ENCODE measurements around the gene GNAQ.

Gene GNAQ

DNA sequence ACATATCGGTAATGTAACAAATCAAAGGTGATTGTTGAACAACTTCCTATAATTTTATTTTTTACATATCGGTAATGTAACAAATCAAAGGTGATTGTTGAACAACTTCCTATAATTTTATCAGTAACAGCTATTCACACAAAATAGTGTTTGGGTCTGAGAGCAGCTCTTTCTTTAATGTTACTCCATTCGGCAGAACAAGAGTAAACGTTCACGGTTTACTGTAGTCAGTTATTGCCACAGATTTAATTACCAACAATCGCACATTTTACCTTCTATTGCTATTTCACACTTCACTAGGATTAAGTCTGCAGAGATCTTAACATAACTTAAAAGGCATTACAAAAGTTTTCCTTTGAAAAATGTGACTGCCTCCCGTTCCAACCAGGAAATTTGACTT, 6.4 kb downstream of the GNAQ start:
- no peak for TF ChIP-seq ZNF274 (IDR thresholded peaks at IDR 0.05; ENCODE audit: low read depth, low read length)
- H3K4me3 ChIP-seq (ENCODE audit: low read length) = no peak overlapping the region

DNA sequence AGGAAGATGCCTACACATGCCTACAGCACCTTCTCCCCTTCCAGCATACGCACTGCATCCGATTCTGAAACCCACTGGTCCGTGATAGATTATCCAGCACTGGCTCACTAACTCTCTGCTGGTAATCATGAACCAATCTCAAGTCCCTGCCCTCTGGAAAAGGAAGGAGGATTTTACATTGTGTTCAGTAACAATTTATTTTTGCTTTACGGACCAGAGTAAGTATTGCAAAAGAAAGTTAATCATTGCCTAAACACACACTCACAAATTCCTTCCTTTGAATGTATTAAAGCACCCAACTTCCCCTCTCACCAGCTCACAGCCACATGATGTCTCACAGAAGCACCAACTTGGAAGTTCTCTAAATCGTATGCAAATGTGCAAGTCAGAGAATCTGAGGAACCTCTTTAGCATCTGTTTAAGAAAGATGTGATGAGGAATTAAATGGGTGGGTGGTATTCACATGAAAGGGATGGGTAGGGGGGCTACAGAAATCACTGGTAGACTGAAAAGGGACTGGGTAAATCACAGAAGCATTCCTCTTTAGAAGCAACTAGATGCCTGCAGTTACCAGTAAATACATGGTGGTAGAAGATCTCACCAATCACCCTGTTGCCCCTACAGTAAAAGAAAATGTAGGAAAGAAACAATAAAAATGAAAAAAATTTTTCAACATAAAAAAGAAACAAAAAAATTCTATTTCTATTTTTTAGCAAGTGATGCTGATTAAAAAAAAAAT, 8.4 kb downstream of the GNAQ start:
- TF ChIP-seq ZNF274 (IDR thresholded peaks at IDR 0.05; ENCODE audit: low read depth, low read length) = no peak
- H3K4me3 ChIP-seq (ENCODE audit: low read length) = no peak overlapping the region

DNA sequence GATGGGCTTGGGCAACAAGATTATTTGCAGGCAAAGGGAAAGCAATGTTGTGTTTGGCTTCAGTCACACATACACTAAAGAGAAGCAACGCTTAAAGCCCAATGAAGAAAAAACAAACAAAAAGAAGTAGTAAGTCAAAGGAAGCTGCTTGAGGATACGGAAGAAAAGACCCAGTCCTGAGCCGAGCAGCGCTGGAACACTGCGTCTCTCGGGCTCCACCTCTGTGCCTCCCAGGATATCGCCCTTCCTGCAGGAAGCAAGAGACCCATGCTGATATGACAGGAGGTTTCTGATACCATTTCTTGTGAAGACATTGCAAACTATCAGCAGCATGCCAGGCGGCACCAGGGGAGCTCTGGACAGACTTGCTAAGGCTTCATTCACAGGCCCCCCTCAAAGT, 9.9 kb downstream of the GNAQ start:
- H3K4me3 ChIP-seq (ENCODE audit: low read length) = no peak overlapping the region
- TF ChIP-seq ZNF274 (IDR thresholded peaks at IDR 0.05; ENCODE audit: low read depth, low read length) = no peak

DNA sequence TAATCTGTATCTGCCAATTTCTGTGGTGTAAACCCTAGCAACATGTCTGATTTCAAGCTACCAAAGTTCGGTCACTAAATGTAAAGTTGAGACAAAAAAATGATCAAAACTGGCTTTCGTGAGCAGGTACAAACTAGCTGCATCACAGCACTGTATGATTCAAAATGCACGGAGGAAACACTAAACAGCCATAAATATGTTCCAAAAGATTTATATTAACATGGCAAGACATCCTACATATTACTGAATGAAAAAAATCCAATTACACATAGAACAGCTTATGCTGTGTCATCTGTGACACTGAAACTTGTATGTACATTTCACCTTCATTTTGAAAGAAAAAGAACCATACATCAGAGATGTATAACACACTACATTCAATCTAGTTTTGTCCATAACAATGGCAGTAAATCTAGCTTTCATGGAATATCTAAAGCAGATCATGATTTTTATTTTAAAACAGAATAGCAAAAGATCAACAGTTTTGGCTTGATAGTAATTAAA, 14.4 kb downstream of the GNAQ start:
- TF ChIP-seq ZNF274 (IDR thresholded peaks at IDR 0.05; ENCODE audit: low read depth, low read length) = no peak
- H3K4me3 ChIP-seq (ENCODE audit: low read length) = no peak overlapping the region

DNA sequence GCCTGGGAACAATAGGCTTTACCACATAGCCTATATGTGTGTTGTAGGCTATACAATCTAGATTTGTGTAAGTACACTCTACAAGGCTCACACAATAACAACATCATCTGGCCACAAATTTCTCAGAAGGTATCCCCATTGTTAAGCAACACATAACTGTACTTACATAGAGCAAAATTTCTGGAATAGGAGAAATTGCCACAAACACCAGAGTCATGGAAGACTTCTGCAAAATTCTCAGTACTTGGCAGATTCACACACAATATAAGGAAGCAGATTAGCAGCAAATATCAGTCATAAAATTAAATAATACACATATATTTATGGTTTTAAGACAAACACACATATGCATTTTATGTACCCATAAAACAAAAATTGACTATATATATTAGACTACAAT, 16.4 kb downstream of the GNAQ start:
- no peak overlapping the region for H3K4me3 ChIP-seq (ENCODE audit: low read length)
- no peak for TF ChIP-seq ZNF274 (IDR thresholded peaks at IDR 0.05; ENCODE audit: low read depth, low read length)

DNA sequence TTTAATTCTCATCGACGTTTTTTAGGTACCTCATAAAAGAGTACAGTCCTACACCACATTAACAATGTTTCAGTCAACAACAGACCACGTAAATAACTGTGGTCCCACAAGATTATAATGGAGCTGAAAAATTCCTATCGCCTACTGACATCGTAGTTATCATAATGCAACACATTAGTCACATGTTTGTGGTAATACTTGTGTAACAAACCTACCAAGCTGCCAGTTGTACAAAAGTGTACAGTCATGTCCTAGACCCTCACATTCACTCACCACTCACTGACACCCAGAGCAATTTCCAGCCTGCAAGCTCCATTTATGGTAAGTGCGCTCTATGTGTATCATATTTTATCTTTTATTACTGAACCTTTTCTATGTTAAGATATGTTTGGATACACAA, 16.8 kb downstream of the GNAQ start:
- TF ChIP-seq ZNF274 (IDR thresholded peaks at IDR 0.05; ENCODE audit: low read depth, low read length) = no peak
- H3K4me3 ChIP-seq (ENCODE audit: low read length) = no peak overlapping the region

DNA sequence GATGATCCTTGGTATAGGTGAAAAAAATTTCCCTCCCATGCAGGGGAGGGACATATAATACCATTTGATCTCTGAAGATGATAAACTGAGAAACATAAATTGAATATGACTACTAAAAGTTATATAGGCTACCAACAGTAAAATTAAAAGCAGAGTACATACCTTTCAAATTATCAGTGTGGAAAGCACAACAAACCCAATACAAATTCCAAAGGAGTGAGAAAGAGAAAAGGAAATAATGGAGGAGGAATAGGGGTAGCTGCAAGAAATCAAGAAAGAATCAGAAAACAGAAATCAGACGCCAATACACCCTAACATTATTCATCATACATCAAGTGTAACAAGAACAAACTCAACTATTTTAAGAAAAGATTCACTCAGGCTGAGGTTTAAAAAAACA, 17.7 kb downstream of the GNAQ start:
- H3K4me3 ChIP-seq (ENCODE audit: low read length) = no peak overlapping the region
- TF ChIP-seq ZNF274 (IDR thresholded peaks at IDR 0.05; ENCODE audit: low read depth, low read length) = no peak

DNA sequence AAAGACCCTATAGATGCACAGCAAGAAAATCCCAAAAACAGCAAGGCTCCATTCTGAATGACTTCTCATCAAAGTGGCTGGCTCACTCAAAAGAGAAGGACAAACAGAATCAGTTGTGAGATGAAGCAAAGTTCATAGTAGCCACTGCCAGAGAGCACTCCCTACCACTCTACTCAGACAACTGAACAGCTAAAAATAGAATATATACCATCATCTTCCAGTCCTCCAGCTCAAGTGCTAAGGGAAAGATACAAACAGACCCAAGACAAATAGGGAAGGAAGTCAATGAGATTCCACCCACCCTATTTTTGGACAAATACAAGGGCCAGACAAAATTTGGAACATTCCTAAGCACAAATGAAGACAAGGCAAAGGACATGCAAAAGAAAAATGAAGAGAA, 20.6 kb downstream of the GNAQ start:
- TF ChIP-seq ZNF274 (IDR thresholded peaks at IDR 0.05; ENCODE audit: low read depth, low read length) = no peak
- H3K4me3 ChIP-seq (ENCODE audit: low read length) = no peak overlapping the region

DNA sequence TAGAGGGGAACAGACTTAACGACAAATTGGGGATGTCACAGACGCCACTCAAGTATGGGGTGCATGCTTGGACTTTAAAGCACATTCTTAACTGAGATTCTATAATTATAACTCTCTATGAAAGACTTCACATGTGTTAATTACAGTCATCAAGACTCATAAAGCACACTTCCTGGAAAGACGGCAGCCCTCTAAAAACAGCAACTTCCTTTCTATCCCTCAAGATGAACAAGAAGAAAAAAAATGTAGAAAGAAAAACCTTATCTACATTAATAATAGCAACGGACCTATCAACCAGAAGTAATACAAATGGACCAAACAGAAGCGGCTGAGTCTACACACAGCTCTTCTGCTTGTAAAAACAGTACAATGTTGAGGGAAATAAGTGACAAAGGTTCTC, 21.2 kb downstream of the GNAQ start:
- no peak overlapping the region for H3K4me3 ChIP-seq (ENCODE audit: low read length)
- no peak for TF ChIP-seq ZNF274 (IDR thresholded peaks at IDR 0.05; ENCODE audit: low read depth, low read length)

DNA sequence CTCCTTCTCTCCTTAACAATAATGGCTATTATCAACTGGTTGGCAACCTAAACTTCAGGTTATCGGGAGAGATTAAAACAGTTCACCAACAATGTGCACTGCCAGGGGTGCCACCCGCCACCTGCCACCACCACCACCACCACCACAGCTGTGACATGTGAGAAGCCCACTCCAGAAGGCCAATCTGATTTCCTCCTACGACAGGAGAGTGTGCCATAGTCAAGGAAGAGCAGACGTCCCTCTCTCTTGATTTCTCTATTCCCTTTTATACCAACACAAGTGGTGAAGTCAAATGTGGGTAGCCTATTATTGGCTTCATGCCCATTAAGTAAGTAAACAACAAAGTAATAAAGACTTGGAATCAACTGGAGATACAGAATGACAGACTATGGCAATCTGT, 22.4 kb downstream of the GNAQ start:
- no peak for TF ChIP-seq ZNF274 (IDR thresholded peaks at IDR 0.05; ENCODE audit: low read depth, low read length)

DNA sequence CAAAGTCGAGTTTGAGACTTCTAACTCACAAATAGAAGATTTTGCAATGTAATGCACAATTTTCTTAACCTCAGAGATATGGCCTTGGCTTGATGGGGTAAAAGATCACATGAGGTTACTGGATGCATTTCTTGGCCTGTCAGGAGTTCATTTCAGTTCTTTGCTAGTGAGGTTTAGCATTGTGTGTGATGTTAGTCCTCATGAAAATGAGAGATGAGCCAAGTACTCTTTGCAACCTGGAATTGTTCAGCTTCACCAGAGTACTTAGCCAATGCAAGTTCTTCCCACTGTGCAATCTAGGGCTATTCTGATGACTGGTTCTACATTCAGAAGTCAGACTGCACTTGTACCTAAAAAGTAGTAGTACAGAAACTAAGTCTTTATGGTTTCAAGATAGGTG, 24.9 kb downstream of the GNAQ start:
- TF ChIP-seq ZNF274 (IDR thresholded peaks at IDR 0.05; ENCODE audit: low read depth, low read length) = no peak
- no peak overlapping the region for H3K4me3 ChIP-seq (ENCODE audit: low read length)

More for the DNA sequence above, 22.4 kb downstream of the GNAQ start:
- no peak overlapping the region for H3K4me3 ChIP-seq (ENCODE audit: low read length)

DNA sequence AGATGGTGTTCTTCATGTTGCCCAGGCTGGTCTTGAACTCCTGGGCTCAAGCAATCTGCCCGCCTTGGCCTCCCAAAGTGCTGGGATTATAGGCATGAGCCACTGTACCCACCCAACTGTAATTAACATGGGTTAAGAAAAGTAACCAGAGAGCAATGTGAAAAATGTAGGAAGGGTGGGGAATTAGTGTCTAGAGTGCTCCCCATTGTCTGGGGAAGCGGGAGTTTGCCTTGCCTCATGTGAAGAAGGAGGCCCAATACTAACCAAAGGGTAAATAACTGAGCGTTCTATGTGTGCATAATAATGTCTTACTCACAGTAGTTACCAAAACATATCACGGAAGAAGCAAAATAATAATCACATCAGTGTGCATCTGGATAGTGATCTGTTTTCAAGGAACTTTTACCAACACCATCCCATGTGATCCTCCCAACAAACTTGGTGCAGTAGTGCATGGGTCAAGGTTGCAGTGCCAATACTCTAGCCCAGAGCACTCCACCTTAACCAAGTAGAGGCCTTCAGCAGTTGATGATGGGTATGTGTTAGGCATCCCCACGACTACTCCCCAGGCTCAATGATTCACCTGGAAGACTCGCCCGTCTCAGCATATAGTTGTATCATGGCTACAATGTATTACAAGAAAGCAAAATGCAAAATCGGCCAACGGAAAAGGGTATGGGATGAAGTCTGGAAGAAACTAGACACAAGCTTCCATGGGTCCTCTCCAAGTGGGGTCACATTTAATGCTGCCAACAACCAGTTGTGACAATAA, 26.2 kb downstream of the GNAQ start:
- no peak overlapping the region for H3K4me3 ChIP-seq (ENCODE audit: low read length)
- TF ChIP-seq ZNF274 (IDR thresholded peaks at IDR 0.05; ENCODE audit: low read depth, low read length) = no peak

DNA sequence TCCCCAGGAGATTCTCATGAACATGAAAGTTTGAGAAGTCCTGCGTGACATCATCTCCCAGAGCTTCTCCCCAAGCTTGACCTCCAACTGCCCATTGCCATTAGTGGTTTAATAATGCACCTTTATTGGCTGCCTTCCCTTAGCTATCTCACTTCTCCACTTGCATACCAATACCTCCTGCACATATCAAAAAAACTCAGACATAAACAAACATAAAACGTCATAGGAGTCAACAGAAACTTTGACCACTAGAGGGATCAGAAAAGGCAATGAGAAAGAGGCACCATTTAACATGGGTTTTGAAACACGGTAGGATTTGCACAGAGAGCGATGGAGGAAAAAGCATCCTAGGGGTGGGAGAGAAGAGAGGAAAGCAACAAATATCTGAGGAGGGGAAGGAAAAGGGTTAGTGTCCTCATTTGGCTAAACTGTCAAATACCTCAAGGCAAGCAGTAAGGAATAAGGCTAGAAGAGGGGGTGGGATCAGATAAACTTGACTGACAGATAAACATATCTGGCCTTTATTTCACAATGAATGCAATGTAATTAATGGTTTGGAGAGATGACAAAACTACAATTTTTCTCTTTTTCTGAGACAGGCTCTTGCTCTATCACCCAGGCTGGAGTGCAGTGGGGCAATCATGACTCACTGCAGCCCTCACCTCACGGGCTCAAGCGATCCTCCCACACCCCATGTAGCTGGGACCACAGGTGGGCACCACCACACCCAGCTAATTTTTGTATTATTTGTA, 27.0 kb downstream of the GNAQ start:
- no peak for TF ChIP-seq ZNF274 (IDR thresholded peaks at IDR 0.05; ENCODE audit: low read depth, low read length)

DNA sequence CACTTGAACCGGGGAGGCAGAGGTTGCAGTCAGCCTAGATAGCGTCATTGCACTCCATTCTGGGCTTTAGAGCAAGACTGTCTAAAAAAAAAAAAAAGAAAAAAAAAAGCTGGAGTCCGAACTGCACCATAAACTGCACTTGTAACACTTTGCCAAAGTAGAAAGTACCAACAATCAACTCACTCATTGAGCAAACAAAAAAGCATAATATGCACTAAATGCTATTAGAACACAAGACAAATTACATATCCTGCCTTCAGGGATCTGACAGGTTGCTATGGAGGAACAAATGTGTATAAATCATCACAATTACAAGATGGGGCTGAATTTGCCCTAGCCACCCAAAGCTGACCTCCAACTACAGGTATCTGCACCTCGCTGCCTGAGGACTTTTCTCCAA, 27.9 kb downstream of the GNAQ start:
- TF ChIP-seq ZNF274 (IDR thresholded peaks at IDR 0.05; ENCODE audit: low read depth, low read length) = no peak
- no peak overlapping the region for H3K4me3 ChIP-seq (ENCODE audit: low read length)

More for the DNA sequence above, 27.0 kb downstream of the GNAQ start:
- no peak overlapping the region for H3K4me3 ChIP-seq (ENCODE audit: low read length)

Measured in GM08714 (cell line).